LNCaP clone FGC (cell line): ENCODE data around the gene AZU1.
"Not testable (repeated sequence)": the region's sequence is repeated elsewhere in the genome, so short reads cannot be mapped to it uniquely, and the experiment has no call there.

Experiments
- DNase-seq: peaks from one replicate; pipeline ENCODE4 v3.0.0-alpha.2; 2011; ENCODE audit warnings: low read depth
- H3K4me3 ChIP-seq: 2 replicates; pipeline ENCODE4 v1.5.1; 2011; ENCODE audit warnings: mild to moderate bottlenecking, low read depth, low read length, control low read depth
- TF ChIP-seq, protein P1 (sequence below): IDR thresholded peaks from 2 replicates; pipeline ENCODE4 v1.5.1; 2012; ENCODE audit warnings: mild to moderate bottlenecking; ENCODE audit not compliant: control insufficient read depth, insufficient read depth; ENCODE audit errors: extremely low read depth

The AZU1 gene

DNA sequence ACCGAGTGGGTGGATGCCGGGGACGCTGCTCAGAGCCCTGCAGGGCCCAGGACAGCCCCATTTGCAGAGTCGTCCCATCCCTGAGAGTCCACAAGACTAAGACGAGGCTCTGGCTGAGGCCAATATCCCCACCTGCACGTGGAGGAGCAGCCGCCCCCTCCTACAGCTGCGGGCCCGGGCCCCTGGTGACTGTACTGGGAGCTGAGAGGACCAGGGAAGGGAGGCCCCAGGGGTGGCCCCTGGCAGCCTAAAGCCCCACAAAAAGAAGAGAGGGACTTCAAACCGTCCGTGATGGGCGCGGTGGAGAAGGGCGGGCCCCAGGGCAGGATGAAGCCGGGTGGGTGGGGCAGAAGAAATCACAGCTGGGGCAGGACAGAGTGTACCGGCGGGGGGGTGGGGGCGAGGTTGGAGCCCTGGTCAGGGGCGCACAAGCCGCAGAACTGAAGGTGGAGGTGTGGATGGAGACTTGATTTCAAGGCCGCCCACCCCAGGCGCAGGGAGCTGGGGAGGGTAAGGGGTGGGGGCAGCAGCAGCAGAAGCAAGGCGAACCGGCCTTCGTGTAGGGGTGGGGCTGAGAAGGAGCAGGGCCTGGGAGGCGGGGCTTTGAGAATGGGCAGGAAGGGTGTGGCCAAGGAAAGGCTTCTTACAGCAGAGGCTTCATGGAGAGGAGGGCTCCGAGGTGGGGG is 44.8 kb downstream of the AZU1 start:
- DNase-seq, result peak; percentile 68
- TF ChIP-seq, protein P1, sequence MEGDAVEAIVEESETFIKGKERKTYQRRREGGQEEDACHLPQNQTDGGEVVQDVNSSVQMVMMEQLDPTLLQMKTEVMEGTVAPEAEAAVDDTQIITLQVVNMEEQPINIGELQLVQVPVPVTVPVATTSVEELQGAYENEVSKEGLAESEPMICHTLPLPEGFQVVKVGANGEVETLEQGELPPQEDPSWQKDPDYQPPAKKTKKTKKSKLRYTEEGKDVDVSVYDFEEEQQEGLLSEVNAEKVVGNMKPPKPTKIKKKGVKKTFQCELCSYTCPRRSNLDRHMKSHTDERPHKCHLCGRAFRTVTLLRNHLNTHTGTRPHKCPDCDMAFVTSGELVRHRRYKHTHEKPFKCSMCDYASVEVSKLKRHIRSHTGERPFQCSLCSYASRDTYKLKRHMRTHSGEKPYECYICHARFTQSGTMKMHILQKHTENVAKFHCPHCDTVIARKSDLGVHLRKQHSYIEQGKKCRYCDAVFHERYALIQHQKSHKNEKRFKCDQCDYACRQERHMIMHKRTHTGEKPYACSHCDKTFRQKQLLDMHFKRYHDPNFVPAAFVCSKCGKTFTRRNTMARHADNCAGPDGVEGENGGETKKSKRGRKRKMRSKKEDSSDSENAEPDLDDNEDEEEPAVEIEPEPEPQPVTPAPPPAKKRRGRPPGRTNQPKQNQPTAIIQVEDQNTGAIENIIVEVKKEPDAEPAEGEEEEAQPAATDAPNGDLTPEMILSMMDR, result no peak
- no peak overlapping the region for H3K4me3 ChIP-seq

DNA sequence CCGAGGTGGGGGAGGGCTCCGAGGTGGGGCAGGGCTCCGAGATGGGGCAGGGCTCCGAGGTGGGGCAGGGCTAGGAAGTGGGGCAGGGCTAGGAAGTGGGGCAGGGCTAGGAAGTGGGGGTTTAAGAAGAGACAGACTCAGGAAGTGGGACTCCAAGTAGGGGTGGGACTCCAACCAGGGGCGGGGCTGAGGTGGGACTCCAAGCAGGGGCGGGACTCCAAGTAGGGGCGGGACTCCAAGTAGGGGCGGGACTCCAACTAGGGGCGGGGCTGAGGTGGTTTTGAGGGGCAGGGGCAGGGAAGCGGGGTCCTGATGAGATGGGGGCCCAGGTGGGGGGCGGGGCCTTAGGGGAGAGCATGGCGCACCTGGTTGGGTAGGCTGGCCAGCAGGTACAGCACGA is 45.4 kb downstream of the AZU1 start:
- no peak overlapping the region for H3K4me3 ChIP-seq
- DNase-seq, result peak; percentile 33
- TF ChIP-seq, protein P1, result no peak

DNA sequence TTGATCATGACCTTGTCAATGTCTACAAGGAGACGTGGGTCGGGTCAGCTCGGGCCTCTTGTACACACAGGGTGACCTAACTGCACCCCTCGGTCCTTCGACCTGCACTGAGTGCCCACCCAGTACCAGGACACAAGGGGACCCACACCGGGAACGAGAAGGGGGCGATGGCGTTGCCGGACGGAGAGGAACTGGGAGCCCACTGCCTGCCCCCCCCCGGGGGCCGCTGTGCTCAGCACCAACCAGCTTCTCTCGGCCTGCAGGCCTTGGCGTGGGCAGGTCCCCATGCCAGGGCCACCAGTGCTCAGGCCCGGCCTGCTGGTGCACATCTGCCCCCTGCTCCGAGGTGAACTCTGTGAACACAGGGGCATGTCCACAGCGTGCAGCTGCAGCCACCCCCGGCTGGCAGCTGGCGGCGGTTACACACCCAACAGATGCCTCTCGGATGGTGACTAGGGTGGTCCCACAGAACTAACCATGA is 46.0 kb downstream of the AZU1 start:
- H3K4me3 ChIP-seq, result no peak overlapping the region
- TF ChIP-seq, protein P1, result no peak
- DNase-seq, result no peak

DNA sequence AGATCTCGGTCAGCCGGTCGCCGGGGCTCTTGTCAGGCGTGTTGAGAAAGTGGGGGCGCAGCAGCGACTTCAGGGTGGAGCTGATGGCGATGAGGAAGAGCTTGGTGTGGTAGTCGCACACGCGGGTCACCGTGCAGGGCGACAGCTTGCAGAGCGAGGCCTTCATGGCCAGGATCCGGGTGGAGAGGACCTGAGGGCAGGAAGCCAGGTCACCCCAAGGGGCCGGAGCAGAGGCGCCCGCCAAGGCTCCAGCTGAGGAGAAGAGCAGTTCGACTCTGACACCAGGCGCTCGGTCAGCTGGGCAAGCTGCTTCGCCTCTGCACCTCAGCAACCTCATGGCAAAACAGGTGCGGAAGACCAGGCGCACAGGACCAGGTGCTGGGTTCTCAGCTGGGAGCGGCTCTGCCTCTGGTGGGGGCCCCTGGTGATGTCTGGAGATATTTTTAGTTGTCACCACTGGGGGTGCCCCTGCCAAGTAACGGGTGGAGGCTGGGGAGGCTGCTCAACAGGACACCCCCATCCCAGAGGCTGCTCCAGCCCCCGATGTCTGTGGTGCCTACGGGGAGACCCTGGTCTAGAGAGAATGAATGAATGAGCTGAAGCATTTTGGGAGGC is 47.7 kb downstream of the AZU1 start:
- no peak overlapping the region for H3K4me3 ChIP-seq
- TF ChIP-seq, protein P1, result no peak
- no peak for DNase-seq

DNA sequence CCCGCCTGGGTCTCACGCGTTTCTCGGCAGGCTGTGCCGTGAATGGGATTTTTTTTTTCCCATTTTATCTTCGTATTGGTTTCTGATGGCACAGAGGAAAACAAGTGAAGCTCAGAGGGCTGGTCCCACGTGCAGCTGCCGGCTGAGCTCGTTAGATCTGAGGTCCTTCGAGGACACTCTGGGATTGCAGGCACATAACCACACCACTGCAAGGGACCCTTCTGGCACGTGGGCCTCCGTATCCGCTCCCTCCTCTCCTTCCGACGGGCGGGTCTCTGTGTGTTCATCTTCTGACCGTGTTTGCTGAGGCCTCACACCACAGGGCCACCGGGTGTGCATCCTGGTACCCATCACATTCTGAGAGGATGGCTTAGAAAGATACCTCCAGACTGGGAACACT is 48.5 kb downstream of the AZU1 start:
- TF ChIP-seq, protein P1, result no peak
- DNase-seq, result no peak
- no peak overlapping the region for H3K4me3 ChIP-seq

DNA sequence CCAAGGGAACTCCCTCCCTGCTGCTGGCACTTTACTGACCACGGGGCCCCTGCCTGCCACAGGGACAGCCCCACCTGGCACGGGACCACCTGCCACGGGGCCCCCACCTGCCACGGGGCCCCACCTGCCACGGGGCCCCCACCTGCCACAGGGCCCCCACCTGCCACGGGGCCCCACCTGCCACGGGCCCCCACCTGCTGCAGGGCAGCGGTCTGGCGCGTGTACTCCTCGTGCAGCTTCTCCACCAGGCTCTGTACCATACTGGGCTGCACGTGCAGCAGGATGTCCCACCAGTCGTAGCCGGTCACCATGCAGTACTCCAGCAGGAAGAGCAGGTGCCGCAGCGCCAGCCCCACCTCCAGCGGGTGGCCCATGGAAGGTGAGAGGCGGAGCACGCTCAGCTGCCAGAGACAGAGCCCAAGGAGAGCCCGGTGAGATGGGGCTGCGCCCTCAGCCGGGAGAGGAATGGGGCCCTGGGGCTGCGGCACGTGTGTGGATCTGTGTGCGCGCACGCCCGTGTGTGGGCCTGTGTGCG is 49.2 kb downstream of the AZU1 start:
- H3K4me3 ChIP-seq, result no peak overlapping the region
- TF ChIP-seq, protein P1, result no peak
- DNase-seq, result no peak

DNA sequence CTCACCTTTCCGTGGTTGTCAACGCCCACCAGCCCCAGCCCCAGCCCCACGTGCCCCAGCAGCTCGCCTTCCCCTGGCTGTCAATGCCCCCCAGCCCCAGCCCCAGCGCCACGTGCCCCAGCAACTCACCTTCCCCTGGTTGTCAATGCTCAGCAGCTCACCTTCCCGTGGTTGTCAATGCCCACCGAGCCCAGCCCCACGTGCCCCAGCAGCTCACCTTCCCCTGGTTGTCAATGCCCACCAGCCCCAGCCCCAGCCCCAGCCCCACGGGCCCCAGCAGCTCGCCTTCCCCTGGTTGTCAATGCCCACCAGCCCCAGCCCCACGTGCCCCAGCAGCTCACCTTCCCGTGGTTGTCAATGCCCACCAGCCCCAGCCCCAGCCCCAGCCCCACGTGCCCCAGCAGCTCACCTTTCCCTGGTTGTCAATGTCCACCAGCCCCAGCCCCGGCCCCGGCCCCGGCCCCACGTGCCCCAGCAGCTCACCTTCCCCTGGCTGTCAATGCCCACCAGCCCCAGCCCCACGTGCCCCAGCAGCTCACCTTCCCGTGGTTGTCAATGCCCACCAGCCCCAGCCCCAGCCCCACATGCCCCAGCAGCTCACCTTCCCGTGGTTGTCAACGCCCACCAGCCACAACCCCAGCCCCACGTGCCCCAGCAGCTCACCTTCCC is 50.5 kb downstream of the AZU1 start:
- not testable (repeated sequence) for H3K4me3 ChIP-seq, DNase-seq

DNA sequence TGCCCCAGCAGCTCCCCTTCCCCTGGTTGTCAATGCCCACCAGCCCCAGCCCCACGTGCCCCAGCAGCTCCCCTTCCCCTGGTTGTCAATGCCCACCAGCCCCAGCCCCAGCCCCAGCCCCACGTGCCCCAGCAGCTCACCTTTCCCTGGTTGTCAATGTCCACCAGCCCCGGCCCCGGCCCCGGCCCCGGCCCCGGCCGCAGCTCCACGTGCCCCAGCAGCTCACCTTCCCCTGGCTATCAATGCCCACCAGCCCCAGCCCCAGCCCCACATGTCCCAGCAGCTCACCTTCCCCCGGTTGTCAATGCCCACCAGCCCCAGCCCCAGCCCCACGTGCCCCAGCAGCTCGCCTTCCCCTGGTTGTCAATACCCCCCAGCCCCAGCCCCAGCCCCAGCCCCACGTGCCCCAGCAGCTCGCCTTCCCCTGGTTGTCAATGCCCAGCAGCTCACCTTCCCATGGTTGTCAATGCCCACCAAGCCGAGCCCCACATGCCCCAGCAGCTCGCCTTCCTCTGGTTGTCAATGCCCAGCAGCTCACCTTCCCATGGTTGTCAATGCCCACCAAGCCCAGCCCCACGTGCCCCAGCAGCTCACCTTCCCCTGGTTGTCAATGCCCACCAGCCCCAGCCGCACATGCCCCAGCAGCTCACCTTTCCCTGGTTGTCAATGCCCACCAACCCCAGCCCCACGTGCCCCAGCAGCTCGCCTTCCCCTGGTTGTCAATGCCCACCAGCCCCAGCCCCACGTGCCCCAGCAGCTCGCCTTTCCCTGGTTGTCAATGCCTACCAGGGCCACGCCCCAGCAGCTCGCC is 51.3 kb downstream of the AZU1 start:
- not testable (repeated sequence) for DNase-seq

More for the DNA sequence above, 51.3 kb downstream of the AZU1 start:
- not testable (repeated sequence) for H3K4me3 ChIP-seq
